ENCODE results near the gene CISTR. TPM values are rescaled to one million over a fixed set of nuclear protein-coding genes. Genes with fewer than 3 reads are reported as not detected.

Gene CISTR
- total RNA-seq, 1 donor from 2014 or later, result not detected

DNA sequence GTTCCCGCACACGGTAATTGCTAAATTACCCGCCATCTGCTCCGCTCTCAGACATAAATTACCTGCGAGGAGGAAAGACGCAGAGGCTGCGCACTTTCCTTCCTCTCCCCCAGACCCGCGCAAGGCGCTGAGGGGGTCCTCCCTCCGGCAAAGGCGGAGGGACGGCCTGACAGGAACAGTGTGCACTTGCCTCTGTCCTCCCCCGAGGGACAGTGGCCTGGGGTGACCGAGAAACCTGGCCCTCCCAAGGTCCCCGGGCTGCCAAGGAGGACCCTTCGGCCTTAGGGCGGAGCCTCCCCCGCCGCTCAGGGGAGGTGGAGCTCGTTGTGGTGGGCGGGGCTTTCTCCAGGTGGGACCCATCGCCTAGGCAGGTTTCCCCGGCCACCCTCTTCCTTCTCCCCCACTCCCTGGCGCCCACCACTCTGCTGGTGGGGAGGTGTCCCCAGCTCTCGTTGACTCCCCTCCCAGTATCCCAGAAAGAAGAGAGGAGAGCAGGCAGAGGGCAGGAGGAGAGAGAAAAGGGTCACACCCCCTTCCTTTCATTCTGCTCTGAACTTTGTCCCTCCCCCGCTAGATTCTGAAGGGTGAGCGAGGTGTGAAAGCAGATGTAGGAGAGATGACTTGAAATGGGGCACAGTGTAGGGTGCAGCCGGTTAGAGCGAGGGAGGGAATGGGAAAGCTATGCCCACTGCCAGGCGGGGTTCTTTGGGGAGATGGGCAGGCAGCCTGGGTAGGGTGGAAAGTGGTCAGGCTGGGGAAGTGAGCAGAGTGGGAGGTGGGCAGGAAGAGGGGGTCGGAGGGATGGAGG lies 13.2 kb downstream of the CISTR start:
- Mint-ChIP-seq H3K36me3 (ENCODE audit: unreplicated experiment) (no peaks in the 10 kb centered on the region), H3K4me3 (ENCODE audit: unreplicated experiment) (no peak overlapping the region), H3K27ac (ENCODE audit: unreplicated experiment) (no peak overlapping the region), H3K4me1 (ENCODE audit: unreplicated experiment) (peaks cover 18% of the 10 kb centered on the region), H3K27me3 (ENCODE audit: unreplicated experiment) (peaks cover 68% of the 10 kb centered on the region), H3K9me3 (ENCODE audit: unreplicated experiment) (no peaks in the 10 kb centered on the region)
- no peak for DNase-seq (ENCODE audit: extremely low spot score, unreplicated experiment)
- TF ChIP-seq CTCF (IDR thresholded peaks at IDR 0.05), result no peak

- Mint-ChIP-seq H3K27ac (ENCODE audit: unreplicated experiment) (no peak overlapping the region), H3K36me3 (ENCODE audit: unreplicated experiment) (no peaks in the 10 kb centered on the region), H3K27me3 (ENCODE audit: unreplicated experiment) (peaks cover 63% of the 10 kb centered on the region), H3K9me3 (ENCODE audit: unreplicated experiment) (no peaks in the 10 kb centered on the region), H3K4me3 (ENCODE audit: unreplicated experiment) (no peak overlapping the region), H3K4me1 (ENCODE audit: unreplicated experiment) (peaks cover 18% of the 10 kb centered on the region)
- DNase-seq (ENCODE audit: extremely low spot score, unreplicated experiment), result no peak
- TF ChIP-seq CTCF (IDR thresholded peaks at IDR 0.05), result no peak
These were observed 13.8 kb downstream of the CISTR start for GRCh38 chr12:53737951-53738405.

DNA sequence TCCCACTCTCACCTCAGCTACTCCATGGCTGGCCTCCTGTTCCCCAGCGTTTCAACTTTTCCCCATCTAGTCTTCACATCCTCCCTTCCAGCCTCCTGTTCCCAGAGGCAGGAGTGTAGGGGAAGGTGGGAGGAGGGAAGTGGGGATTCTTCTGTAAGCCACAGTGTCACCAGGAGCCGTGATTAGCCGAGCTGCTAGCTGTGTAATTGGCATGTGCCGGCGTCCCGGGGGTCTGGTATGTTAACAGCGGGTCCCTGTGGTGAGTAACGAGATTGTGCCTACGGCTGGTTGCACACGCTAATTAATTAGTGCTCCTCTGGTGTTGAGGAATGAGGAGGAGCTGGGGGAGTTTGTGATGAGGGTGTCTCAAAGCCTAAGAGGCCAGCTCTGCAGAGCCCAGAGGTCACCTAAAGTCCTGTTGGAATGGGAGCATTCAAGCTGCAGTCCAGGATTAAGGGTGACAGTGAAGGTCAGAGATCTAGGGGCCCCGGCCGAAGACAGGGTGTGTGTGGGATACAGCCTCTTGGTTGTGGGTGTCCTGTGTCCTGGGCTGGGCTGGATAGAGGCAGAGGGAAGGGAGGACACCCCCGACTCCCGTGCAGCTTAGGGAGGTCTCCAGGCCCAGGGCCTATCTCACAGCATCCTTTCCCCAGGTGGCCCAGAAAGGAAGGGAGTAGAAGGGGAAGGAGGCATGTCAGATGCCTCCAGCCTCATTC lies 14.5 kb downstream of the CISTR start:
- Mint-ChIP-seq H3K4me3 (ENCODE audit: unreplicated experiment) (no peak overlapping the region), H3K27ac (ENCODE audit: unreplicated experiment) (no peak overlapping the region)

DNA sequence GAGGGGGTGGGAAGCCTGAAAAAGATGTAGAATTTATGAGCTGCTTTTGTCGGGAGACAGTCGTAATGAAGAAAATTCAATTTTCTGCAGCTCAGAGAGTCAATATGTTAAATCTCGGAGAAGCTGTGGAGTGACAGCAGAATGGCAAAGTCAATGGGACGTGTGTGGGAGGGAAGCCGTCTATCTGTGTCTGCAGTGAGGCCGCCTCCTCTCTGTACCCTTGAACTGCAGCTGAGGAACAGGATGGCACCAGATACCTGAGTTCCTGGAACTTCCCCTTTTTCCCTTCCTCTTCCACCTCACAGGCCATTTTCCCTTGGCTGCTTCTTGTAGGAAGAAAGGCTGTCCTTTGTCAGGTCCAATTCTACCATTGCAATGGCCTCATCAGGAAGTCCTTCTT lies 15.2 kb downstream of the CISTR start:
- peaks cover 58% of the 10 kb centered on the region for H3K27me3 Mint-ChIP-seq (ENCODE audit: unreplicated experiment)
- H3K36me3 Mint-ChIP-seq (ENCODE audit: unreplicated experiment), result no peaks in the 10 kb centered on the region
- H3K4me1 Mint-ChIP-seq (ENCODE audit: unreplicated experiment), result peaks cover 22% of the 10 kb centered on the region
- no peak for DNase-seq (ENCODE audit: extremely low spot score, unreplicated experiment)
- H3K27ac Mint-ChIP-seq (ENCODE audit: unreplicated experiment), result no peak overlapping the region
- no peak overlapping the region for H3K4me3 Mint-ChIP-seq (ENCODE audit: unreplicated experiment)
- H3K9me3 Mint-ChIP-seq (ENCODE audit: unreplicated experiment), result no peaks in the 10 kb centered on the region
- TF ChIP-seq CTCF (IDR thresholded peaks at IDR 0.05), result no peak

More for the DNA sequence above, 14.5 kb downstream of the CISTR start:
- Mint-ChIP-seq H3K27me3 (ENCODE audit: unreplicated experiment) (peaks cover 61% of the 10 kb centered on the region), H3K4me1 (ENCODE audit: unreplicated experiment) (peaks cover 19% of the 10 kb centered on the region), H3K9me3 (ENCODE audit: unreplicated experiment) (no peaks in the 10 kb centered on the region), H3K36me3 (ENCODE audit: unreplicated experiment) (no peaks in the 10 kb centered on the region)
- no peak for TF ChIP-seq CTCF (IDR thresholded peaks at IDR 0.05)
- DNase-seq (ENCODE audit: extremely low spot score, unreplicated experiment), result no peak

DNA sequence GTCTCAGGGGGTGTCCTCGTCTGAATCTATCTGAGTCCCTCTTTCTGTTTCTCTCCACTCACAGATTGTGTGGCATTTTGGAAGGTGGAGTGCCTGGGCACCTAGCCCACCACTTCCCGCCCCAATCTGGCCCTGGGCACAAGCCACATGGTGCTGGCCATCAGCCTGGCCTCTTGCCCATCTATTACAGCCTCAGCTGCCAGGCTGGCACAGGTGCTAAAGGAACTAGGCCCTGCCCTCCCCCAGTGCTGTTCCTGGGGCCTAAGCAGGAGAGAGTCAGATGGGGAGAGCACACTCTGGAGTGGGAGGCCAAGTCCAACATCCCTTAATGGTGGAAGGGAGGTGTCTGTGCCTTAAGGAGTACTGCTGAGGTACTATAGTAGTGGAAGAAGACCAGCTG lies 16.2 kb downstream of the CISTR start:
- no peak overlapping the region for H3K4me3 Mint-ChIP-seq (ENCODE audit: unreplicated experiment)
- no peak for DNase-seq (ENCODE audit: extremely low spot score, unreplicated experiment)
- no peak overlapping the region for H3K27ac Mint-ChIP-seq (ENCODE audit: unreplicated experiment)
- peaks cover 66% of the 10 kb centered on the region for H3K27me3 Mint-ChIP-seq (ENCODE audit: unreplicated experiment)
- TF ChIP-seq CTCF (IDR thresholded peaks at IDR 0.05), result no peak
- H3K9me3 Mint-ChIP-seq (ENCODE audit: unreplicated experiment), result no peaks in the 10 kb centered on the region
- H3K4me1 Mint-ChIP-seq (ENCODE audit: unreplicated experiment), result peaks cover 22% of the 10 kb centered on the region
- H3K36me3 Mint-ChIP-seq (ENCODE audit: unreplicated experiment), result no peaks in the 10 kb centered on the region

All from osteocyte (in vitro differentiated cells).